Measurements from ENCODE around the gene BCAS3. TPM values are rescaled to one million over a fixed set of nuclear protein-coding genes. Genes with fewer than 3 reads are reported as not detected.

BCAS3 gene
- total RNA-seq, 1 donor from 2014 or later: 22.6 TPM

DNA sequence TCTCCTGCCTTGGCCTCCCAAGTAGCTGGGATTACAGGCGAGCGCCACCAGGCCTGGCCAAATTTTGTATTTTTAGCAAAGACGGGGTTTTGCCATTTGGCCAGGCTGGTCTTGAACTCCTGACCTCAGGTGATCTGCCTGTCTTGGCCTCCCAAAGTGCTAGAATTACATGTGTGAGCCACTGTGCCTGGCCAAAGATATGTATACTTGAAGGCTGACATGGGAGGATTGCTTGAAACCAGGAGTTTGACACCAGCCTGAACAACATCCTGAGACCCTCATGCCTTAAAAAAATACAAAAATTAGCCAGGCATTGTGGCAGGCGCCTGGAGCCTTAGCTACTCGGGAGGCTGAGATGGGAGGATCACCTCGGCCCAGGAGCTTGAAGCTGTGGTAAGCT lies 3.1 kb downstream of the BCAS3 start:
- DNase-seq (ENCODE audit: low spot score): no peak
- Mint-ChIP-seq H3K36me3 (ENCODE audit: low read depth) (peaks cover 12% of the 10 kb centered on the region), H3K4me1 (ENCODE audit: low read depth) (peaks cover 21% of the 10 kb centered on the region), H3K27ac (ENCODE audit: unreplicated experiment) (no peak overlapping the region), H3K9me3 (ENCODE audit: low read depth) (no peaks in the 10 kb centered on the region), H3K4me3 (ENCODE audit: unreplicated experiment) (no peak overlapping the region), H3K27me3 (ENCODE audit: low read depth) (no peaks in the 10 kb centered on the region)
- TF ChIP-seq, protein P1, sequence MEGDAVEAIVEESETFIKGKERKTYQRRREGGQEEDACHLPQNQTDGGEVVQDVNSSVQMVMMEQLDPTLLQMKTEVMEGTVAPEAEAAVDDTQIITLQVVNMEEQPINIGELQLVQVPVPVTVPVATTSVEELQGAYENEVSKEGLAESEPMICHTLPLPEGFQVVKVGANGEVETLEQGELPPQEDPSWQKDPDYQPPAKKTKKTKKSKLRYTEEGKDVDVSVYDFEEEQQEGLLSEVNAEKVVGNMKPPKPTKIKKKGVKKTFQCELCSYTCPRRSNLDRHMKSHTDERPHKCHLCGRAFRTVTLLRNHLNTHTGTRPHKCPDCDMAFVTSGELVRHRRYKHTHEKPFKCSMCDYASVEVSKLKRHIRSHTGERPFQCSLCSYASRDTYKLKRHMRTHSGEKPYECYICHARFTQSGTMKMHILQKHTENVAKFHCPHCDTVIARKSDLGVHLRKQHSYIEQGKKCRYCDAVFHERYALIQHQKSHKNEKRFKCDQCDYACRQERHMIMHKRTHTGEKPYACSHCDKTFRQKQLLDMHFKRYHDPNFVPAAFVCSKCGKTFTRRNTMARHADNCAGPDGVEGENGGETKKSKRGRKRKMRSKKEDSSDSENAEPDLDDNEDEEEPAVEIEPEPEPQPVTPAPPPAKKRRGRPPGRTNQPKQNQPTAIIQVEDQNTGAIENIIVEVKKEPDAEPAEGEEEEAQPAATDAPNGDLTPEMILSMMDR (IDR thresholded peaks at IDR 0.05): no peak

DNA sequence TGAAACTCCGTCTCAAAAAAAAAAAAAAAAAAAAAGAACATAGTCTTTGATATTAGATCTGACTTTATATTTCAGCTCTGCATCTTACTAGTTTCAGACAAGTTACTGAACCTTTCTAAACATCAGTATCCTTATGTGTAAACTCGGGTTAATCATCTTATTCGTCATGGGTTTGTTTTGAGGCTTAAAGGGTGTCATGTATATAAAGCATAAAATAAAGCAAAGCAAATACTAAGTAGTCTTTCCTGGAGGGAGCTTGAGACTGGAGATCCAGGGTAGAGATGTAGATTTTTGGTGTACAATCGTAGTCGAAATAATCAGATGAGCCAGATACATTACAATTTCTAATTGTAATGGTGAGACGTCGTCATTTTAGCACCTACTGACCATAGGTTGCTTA lies 7.8 kb downstream of the BCAS3 start:
- no peaks in the 10 kb centered on the region for H3K27me3 Mint-ChIP-seq (ENCODE audit: low read depth)

DNA sequence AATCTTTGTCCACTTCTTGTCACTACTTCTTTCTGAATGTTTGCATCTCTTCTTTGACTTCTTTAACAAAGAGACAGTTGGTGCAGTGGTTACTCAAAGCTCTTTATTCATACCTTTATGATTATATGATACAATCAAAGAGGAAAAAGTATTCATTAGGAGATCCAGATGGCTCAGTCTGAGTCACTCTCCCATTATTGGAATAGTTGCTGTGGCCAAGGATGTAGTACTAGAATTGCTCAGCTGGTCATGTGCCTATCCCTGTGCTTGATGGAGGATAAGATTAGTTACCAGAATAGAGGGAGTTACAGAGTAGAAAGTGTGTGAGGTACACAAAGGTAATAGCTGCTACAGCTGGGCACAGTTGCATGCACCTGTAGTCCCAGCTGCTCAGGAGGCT lies 18.3 kb downstream of the BCAS3 start:
- no peaks in the 10 kb centered on the region for H3K9me3 Mint-ChIP-seq (ENCODE audit: low read depth)

More for the DNA sequence above, 7.8 kb downstream of the BCAS3 start:
- no peaks in the 10 kb centered on the region for H3K4me1 Mint-ChIP-seq (ENCODE audit: low read depth)
- H3K9me3 Mint-ChIP-seq (ENCODE audit: low read depth): no peaks in the 10 kb centered on the region
- no peak overlapping the region for H3K4me3 Mint-ChIP-seq (ENCODE audit: unreplicated experiment)
- TF ChIP-seq, protein P1 (IDR thresholded peaks at IDR 0.05): no peak
- no peak for DNase-seq (ENCODE audit: low spot score)
- peaks cover 16% of the 10 kb centered on the region for H3K36me3 Mint-ChIP-seq (ENCODE audit: low read depth)
- no peak overlapping the region for H3K27ac Mint-ChIP-seq (ENCODE audit: unreplicated experiment)

DNA sequence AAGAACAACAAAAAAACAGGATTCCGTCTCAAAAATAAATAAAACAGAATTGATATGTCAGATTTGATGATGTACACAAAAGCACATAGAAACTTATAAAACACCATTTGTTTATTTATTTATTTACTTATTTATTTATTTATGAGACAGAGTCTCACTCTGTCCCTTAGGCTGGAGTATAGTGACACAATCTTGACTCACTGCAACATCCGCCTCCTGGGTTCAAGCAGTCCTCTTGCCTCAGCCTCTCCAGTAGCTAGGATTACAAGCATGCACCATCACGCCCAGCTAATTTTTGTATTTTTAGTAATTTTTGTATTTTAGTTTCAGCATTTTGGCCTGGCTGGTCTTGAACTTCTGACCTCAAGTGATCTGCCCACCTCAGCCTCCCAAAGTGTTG lies 21.4 kb downstream of the BCAS3 start:
- Mint-ChIP-seq H3K27ac (ENCODE audit: unreplicated experiment) (no peak overlapping the region), H3K36me3 (ENCODE audit: low read depth) (peaks cover 16% of the 10 kb centered on the region), H3K9me3 (ENCODE audit: low read depth) (no peaks in the 10 kb centered on the region), H3K4me3 (ENCODE audit: unreplicated experiment) (no peak overlapping the region), H3K4me1 (ENCODE audit: low read depth) (no peaks in the 10 kb centered on the region), H3K27me3 (ENCODE audit: low read depth) (no peaks in the 10 kb centered on the region)
- TF ChIP-seq, protein P1 (IDR thresholded peaks at IDR 0.05): no peak
- no peak for DNase-seq (ENCODE audit: low spot score)

More for the DNA sequence above, 18.3 kb downstream of the BCAS3 start:
- H3K27ac Mint-ChIP-seq (ENCODE audit: unreplicated experiment): no peak overlapping the region
- H3K36me3 Mint-ChIP-seq (ENCODE audit: low read depth): peaks cover 19% of the 10 kb centered on the region
- no peaks in the 10 kb centered on the region for H3K27me3 Mint-ChIP-seq (ENCODE audit: low read depth)
- no peak overlapping the region for H3K4me3 Mint-ChIP-seq (ENCODE audit: unreplicated experiment)
- DNase-seq (ENCODE audit: low spot score): no peak
- TF ChIP-seq, protein P1 (IDR thresholded peaks at IDR 0.05): no peak
- no peaks in the 10 kb centered on the region for H3K4me1 Mint-ChIP-seq (ENCODE audit: low read depth)

DNA sequence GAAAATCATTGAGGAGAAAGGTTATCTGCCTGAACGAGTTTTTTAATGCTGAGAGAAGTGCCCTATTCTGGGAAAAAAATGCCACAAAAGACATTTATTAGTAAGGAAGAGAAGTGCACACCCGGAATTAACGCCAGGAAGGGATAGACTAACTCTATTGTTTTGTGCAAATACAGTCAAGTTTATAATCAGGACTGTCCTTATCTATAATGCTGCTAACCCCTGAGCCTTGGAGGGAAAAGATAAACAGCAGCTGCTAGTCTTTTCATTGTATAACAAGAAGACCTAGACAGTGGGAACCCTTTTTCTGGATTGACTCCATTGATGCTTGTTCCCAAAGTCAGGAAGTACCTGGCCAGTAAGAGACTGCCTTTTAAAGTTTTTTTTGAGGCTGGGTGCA lies 26.5 kb downstream of the BCAS3 start:
- H3K4me1 Mint-ChIP-seq (ENCODE audit: low read depth): no peaks in the 10 kb centered on the region
- no peaks in the 10 kb centered on the region for H3K9me3 Mint-ChIP-seq (ENCODE audit: low read depth)
- no peak for DNase-seq (ENCODE audit: low spot score)
- H3K36me3 Mint-ChIP-seq (ENCODE audit: low read depth): peaks cover 17% of the 10 kb centered on the region
- no peak overlapping the region for H3K4me3 Mint-ChIP-seq (ENCODE audit: unreplicated experiment)
- no peak overlapping the region for H3K27ac Mint-ChIP-seq (ENCODE audit: unreplicated experiment)
- TF ChIP-seq, protein P1 (IDR thresholded peaks at IDR 0.05): no peak
- H3K27me3 Mint-ChIP-seq (ENCODE audit: low read depth): no peaks in the 10 kb centered on the region
